Activated CD4-positive, CD25-positive, alpha-beta regulatory T cell treated with anti-CD3 and anti-CD28 coated beads, Interleukin-2, amount 50 U/mL, for 16 hours (primary cell): Measurements from ENCODE around the gene SSBP4.
"Not testable (repeated sequence)": the region's sequence is repeated elsewhere in the genome, so short reads cannot be mapped to it uniquely, and the experiment has no call there.

ENCODE experiments used
- DNase-seq: peaks from one replicate; pipeline ENCODE4 v3.0.0-alpha.2; 2020; ENCODE audit warnings: low read depth, low spot score

Gene SSBP4

DNA sequence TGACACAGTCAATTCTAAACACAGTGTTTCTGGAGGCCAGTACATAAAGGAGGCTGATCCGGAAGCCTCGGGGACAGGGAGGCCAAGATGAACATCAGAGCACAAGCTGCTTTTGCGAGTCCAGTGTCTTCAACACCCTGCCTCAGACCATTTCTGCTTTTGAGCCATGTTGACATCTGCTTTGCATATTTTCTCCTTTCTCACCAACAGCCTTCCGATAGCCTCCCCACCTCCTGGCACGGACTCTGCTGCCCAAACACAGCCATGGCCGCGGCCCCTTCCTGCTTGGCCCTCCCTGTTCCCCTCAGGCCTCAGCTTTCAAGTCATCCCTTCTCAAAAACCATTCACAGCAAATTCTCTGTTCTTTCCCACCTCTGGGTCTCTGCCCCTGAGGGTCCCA is 25.4 kb upstream of the SSBP4 start:
- DNase-seq: no peak

DNA sequence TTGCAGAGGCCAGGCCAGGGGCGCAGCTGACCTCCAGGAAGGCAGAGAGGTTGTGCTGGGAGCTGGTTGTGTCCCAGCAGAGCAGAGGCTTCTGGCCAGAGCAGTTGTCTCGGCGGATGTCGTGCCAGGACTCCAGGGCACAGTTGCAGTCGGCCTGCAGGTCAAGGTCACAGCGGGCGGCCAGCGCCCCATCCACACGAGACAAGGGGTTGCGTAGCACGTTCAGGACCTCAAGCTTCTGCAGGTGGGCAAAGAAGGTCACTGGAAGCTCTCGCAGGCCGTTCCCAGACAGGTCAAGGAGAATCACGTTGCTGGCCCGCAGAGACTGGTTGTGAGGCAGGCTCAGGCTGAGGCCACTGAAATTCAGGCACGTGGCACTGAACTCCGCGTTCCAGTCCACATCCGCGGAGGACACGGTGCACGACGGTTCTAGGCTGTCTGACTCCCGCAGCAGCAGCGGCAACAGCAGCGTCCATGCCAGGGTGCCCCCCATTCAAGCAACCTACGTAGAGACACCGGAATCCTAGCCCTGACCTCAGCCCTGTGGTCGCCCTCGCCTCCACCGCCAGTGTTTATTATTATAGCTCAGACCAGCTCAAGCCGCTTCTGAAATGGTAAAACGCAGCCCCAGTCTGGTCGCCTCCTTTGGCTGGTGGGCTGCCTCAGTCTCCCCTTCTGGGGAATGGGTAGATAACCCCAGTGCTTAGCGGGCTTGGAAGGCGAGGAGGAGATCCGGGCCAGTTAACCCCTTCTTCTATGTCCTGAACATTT is 22.5 kb upstream of the SSBP4 start:
- DNase-seq: no peak

DNA sequence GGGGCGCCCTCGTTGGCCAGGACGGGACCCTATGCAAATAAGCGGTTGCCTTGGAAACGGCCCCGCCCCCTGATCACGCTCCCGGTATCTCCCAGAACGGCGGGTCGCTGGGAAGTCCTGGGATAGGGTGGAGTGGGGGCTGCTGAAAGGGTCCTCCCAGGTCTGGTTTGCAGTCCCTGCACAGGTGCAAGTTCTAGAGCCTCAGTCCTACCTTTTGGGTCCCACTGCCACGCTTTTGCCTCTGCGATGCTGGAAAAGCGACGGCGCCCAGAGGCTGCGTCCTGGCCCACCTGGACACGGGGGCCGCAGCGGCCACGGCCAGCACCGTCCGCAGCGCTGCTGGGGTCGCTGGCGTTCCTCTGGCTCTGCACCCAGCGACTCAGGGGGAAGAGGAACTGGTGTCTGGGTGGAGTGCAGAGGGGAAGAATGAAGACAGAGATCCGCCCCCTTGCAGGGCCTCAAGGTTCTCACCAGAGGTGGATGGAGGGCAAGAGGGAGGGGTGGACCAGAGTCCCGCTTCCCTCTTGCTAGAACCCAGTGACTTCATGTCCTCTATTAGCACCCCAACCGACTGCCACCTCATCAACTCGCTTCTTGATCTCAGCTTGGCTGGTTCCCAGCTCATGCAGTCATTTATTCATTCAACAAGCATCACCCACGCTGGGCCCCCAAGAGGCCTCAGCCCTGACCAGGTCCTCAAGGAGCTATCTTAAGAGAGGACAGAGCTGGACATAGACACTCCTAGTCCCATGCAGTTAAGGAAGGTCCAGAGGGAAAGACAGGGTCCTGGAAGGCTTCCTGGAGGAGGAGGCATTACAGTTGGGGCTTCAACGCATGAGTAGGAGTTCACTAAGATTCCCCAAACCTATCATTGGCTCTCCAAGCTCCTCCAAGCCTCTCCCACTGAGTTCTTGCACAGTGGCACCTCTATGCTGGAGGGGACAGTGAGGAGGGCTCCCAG is 21.7 kb upstream of the SSBP4 start, which contains the start of gene LRRC25:
LRRC25 (minus strand) TSS at position 381 of the 961 bp plus-strand sequence. CDS start 659 bp downstream, outside the sequence.
- no peak for DNase-seq

DNA sequence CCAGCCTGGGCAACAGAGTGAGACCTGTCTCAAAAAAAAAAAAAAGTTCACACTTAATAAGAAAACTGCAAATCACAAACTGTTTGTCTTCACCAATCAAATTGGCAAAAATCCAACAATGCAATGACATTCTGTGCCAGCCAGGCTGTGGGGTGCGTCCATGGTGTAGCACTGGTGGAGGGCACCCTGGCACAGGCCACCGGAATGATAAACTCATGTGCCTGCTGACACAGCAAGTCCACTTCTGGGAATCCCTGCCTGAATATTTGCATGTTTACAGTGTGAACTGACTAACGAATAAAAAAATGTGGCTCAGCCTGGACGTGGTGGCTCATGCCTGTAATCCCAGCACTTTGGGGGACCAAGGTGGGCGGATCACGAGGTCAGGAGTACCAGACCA is 20.2 kb upstream of the SSBP4 start:
- no peak for DNase-seq

DNA sequence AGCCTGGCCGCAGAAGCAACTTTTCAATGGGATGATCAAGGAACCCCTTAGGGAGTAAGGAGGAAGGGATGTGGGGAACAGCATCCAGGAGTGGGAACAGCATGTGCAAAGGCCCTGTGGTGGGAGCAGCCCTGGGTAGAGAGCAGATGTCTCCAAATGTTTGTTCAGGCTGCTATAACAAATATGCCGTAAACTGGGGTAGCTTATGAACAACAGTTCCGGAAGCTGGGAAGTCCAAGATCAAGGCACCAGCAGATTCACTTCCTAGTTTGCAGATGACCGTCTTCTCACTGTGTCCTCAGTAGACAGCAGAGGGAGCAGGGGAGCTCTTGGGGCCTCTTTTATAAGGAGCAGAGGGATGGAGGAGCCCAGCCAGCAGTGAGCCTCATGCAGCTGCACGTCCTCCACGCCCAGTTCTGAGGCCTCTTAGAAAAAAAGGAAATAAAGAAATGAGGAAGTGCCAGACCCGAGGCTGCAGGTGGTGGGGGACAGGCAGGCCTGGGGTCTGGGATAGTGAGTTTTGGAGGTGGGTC is 17.6 kb upstream of the SSBP4 start:
- no peak for DNase-seq

DNA sequence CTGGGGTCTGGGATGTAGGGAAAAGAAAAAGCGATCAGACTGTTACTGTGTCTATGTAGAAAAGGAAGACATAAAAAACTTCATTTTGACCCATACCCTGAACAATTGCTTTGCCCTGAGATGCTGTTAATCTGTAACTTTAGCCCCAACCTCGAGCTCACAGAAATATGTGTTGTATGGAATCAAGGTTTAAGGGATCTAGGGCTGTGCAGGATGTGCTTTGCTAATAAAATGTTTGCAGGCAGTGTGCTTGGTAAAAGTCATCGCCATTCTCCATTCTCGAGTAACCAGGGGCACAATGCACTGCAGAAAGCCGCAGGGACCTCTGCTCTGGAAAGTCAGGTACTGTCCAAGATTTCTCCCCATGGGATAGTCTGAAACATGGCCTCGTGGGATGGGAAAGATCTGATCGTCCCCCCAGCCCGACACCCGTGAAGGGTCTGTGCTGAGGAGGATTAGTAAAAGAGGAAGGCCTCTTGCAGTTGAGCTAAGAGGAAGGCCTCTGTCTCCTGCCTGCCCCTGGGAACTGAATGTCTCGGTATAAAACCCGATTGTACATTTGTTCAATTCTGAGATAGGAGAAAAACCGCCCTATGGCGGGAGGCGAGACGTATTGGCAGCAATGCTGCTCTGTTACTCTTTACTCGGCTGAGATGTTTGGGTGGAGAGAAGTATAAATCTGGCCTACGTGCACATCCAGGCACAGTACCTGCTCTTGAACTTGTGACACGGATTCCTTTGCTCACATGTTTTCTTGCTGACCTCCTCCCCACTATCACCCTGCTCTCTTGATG is 16.5 kb upstream of the SSBP4 start:
- DNase-seq: not testable (repeated sequence)

DNA sequence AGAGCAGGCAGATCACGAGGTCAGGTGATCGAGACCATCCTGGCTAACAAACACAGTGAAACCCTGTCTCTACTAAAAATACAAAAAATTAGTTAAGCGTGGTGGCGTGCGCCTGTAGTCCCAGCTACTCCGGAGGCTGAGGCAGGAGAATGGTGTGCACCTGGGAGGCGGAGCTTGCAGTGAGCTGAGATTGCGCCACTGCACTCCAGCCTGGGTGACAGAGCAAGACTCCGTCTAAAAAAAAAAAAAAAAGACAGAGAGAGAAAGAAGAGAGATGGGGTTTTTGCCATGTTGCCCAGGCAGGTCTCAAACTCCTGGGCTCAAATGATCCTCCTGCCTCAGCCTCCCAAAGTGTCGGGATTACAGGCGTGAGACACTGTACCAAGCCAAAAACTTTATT is 13.4 kb upstream of the SSBP4 start:
- DNase-seq: not testable (repeated sequence)

DNA sequence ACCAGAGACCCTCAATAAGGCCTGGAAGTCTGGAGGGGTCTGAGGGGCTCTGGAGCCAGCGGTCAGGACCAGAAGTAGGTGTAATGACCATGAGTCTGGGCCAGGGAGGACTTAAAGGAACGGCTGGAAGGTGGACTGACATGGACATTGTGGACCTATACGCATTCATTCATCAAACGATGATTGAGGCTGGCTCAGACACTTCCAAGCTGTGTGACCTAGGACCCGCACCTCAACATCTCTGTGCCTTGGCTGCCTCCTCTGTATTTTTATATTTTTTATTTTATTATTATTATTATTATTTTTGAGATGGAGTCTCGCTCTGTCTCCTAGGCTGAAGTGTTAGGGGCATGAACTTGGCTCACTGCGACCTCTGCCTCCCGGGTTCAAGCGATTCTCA is 12.4 kb upstream of the SSBP4 start:
- DNase-seq: no peak

DNA sequence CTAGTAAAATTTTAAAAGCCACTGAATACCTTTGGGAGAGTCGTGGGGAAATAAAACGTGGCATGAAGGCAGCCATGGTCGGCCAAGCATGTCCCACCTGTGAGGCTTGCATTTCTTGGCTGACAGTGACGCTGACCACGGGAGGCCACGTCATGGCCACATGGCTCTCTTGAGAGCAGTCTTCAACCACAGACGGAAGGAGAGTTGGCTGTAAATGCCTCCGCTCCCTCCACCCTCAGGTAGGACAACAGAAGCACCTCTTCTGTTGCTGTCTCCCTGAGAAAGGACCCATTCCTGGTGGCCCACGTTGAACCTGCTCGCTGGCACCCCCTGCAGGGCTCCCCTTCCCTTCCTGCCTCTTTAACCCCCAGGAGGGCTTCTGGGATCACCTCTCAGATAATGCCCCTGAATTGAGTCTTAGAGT is 11.1 kb upstream of the SSBP4 start:
- DNase-seq: no peak

DNA sequence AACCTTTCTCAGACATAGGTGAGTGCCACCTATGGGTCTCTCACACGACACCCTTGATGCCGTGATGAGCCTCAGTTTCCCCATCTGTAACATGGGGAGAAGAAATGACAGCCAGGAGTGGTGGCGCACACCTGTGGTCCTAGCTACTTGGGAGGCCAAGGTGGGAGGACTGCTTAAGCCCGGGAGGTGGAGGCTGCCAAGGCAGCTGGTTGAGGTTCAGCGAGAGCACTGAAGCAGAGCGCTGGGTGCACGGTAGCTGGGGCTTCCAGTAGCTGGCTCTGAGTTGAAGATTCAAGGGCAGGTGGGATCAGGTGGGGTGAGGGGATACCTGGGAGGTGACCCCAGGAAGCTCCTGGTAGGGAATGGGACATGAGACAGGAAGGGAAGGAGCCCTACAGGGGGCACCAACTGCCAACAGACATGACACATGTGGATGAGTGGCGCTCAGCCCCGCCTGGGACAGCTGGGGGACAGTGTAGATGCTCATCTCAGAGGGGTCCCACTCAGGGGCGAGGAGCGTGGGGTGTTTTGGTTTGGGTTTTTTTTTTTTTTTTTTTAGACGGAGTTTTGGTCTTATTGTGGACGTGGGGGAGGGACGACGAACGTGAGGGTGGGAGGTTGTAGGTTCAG is 6.5 kb upstream of the SSBP4 start:
- no peak for DNase-seq

DNA sequence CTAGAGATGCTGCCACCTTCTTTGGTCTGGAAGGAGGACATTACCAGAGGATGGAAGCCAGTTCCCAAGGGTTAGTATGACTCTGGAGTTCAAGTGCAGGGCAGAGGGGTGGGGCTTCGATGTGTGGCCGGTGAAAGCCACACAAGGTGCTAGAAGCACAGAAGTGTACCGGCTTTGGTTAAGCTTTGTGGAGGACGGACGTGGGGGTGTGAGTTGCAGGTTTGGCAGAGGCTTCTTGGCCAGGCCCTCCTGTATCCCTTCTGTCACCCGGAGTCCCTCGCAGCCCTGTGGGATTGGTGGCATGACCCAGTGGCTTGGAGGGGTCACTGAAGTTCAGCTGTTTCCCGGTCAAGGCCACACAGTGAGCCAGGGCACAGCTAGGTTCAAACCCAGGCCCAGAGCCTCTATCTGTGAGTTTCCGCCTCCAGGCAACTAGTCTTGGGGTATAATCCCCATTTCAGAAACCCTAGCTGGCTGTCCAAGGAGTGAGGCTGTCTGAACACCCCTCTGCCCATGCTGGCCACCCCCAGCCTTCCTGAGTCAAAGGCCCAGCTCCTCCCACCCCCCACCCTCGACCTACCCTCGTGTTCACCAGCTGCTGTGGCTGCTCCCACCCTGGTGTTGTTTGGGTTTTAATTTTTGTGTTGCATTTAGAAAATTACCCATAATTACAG is 4.6 kb upstream of the SSBP4 start:
- no peak for DNase-seq

DNA sequence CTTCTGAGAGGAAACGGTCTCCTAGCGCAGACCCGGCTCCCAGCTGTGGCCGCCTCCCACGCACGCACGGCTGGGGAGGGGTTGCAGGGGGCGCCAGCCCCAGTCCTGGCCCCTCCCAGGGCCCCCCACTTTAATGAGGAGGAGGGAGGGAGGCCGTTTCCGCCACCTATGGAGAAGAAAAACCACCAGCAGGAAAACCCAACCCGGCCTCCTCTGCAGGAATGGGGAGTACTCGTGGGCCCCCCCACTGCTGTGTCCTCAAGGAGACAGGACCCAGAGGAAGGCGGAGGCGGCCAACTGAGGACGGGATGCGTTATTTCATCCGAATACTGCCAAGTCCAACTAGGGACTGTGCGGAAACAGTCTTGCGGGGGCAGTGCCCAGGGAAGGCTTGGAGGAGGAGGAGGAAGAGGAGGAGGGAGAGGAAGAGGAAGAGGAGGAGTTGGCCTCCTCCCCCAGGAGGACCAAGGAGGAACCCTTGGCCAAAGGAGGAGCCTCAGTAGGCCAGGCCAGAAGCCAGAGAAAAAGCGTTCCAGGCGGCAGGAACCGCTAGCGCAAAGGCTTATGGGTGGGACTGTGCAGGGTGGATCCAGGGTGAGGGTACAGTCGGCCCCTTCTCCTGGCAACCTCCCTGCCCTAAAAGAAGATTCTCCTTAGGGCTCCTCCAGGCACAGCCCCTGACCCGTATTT is 3.9 kb upstream of the SSBP4 start:
- no peak for DNase-seq

DNA sequence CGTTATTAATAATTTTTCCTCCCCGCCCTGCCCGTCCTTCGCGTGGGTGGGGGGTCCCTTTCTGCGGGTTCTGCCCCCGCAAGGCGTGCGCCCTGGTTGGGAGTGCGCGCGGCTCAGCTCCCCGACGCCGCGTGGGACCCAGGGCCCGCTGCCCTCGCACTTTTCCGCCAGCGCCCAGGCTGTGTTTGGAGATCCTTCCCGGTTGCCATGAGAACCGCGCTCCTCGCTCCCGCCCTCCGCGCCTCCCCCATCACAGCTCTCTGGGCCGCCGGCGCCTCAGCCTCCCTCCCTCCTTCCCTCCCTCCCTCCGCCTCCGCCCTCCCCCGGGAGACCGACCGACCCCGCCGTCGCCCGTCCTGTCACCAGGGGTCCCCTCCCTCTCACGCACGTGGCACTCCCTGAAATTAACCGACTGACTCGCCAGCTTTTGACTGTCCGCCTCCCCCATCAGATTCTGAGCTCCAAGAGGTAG is 2.4 kb upstream of the SSBP4 start:
- DNase-seq: no peak

DNA sequence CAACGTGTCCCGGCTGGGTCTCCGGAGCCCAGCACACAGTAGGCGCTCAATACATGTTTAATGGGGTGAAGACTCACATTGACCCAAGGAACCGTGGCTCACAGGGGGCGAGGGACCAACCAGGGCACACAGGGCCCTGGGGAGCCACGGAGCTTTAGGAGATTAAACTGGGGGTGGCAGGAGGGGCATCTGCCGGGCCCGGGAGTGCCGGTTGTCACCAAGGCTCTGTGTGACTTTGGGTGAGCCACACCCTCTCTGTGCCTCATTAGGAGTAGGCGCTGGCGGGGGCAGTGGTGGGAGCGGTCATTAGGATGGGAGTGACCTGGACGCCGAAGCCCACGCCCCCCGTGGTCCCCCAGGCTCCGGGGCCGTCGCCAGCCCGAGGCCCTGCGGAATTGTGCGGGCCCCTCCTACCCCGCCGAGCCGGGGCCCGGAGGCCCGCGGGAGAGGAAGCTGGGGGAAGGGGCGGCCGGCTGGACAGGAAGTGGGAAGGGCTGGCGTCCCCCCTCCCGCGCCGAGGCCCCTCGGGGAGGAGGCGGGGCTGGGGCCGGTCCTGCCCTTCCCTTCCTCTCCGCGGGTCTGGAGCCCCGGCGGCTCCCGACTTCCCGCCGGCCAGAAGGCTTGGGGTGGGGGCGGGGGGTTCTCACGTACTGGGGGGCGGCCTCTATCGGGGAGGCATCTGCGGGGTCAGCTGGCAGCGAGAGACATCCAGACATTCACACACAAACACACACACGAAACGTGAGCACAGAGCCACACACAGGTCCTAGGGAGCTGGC is 1.8 kb upstream of the SSBP4 start:
- no peak for DNase-seq

DNA sequence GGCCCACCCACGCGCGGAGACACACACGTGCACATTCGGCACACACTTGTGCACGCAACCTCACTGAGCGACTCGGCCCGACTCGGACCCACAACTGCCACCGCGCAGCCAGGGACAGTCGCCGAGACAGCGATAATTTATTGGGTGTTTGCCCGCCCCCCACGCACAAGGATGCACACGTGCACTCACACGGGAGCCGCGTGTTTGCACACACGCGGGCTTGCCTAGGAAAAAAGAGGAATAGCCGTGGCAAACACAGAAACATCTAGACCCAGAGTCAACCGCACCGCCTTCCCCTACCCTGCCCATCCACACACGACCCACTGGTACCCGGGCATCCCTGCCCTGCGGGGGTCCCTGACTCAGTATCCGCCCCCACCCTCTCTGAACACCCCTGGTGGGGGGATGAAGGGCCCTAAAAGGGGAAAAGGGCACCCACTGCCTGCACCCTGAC is 1.1 kb upstream of the SSBP4 start:
- DNase-seq: no peak

DNA sequence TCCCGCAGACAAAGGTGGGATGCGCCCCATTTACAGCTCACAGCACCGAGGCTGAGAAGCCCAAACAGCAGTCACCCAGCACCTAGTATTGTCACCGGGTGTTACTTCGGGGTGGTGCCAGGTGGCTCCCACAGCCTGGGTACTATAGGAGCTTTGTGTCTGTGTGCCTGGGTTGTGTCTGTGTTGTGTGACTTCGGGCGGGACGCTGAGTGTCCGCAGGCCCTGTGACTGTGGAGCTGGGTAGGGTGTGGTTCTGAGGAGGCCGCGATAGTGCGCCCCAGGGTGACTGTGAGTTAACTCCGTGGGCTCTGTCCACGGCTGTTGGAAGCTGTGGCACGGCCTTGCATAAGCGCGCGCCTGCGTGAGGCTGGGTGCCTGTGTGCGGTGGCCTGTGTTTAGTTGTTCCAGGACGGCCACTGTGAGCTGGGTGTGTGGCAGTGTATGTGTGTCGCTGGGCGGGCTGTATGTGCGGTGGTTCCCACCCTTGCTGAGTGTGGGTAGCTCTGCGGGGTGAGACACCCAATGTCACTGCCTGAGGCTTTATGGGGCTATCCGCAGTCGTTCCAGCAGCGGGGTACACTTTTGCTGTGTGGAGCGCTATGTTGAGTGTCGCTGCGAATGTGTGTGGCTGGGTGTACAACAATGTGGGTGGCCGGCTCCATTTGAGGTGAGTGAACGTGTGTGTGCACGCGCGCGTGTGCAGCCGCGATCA is 559 bp upstream of the SSBP4 start:
- no peak for DNase-seq

DNA sequence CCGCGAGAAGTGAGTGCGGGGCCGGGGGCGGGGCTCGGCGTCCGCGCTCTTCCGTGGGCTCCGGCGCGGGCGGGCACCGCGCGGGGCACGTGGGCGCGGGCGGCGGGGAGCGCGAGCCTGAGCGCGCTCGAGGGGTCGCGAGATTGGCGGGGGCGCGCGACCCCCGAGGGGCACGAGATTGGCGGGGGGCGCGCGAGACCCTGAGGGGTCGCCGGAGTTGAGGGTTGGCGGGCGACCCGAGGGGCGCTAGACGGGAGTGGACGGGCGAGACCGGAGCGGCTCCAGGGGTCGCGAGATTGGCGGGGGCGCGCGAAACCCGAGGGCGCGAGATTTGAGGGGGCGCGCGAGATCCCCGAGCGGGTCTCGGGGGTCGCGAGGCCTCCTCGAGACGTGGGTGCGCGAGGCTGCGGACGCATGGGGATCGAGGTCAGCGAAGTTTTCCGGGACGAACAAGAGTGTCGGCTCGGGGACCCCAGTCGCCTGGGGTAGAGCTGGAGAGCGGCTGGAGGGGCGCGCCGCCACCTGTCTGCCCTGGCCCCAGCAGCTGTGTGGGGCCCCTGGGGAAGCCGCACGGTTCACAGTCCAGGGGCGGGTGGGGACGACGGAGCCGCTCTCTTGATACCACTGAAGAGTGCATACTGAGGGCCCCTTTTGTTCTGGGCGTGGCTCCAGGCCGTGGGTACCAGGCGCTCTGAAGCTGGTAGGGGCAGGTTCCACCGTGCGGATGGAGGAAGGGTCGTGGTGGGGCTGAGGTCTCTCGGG is 682 bp downstream of the SSBP4 start:
- no peak for DNase-seq
